Endothelial cell of umbilical vein (primary cell): ENCODE data around the gene DMXL1. TPM values are rescaled to one million over a fixed set of nuclear protein-coding genes. Genes with fewer than 3 reads are reported as not detected.
"Not testable (repeated sequence)": the region's sequence is repeated elsewhere in the genome, so short reads cannot be mapped to it uniquely, and the experiment has no call there.

Experiments used
- BruUV-seq: library from RNA; stranded (reverse); fragments of 400-500 nt; replicated peaks from 2 replicates; lab custom pipeline; 2021; lab: Mats Ljungman, UMichigan
- CTCF ChIA-PET: fragments of 300-600, 350-600 bp; sonication (Branson Sonifier 250); formaldehyde crosslinking; loops from one replicate; lab custom pipeline; 2021; ENCODE audit warnings: antibody characterized with exemption, inconsistent platforms; lab: Charles Lee
- POLR2A ChIA-PET: fragments of 300-600, 350-600 bp; sonication (Branson Sonifier 250); formaldehyde crosslinking; loops from one replicate; lab custom pipeline; 2021; ENCODE audit warnings: antibody characterized with exemption, inconsistent platforms; lab: Charles Lee
- DNase-seq: peaks from one replicate; pipeline ENCODE4 v3.0.0-alpha.2; 2011; ENCODE audit warnings: low read depth, low spot score
- FAIRE-seq: peaks from 2 replicates; lab custom pipeline; 2011; peaks lifted over from hg19 to GRCh38; lab: Jason Lieb, UNC
- H2AFZ ChIP-seq: 2 replicates; pipeline ENCODE4 v1.6.0; 2012; ENCODE audit warnings: low read depth, low read length, control low read depth, inconsistent platforms
- H3K27ac ChIP-seq: 2 replicates; pipeline ENCODE4 v1.5.1; 2011; ENCODE audit warnings: low read depth, mild to moderate bottlenecking, control low read depth, low read length, moderate library complexity; ENCODE audit not compliant: insufficient read depth
- H3K27me3 ChIP-seq, 2 experiments: 2 replicates each; pipeline versions ENCODE4 v1.6.0 to v1.6.1; 2011; ENCODE audit warnings: low read length in 2 of 2, mixed read lengths in 1 of 2; ENCODE audit not compliant: control insufficient read depth in 2 of 2, insufficient read depth in 2 of 2
- H3K36me3 ChIP-seq, 2 experiments: 2 replicates in 1 of 2; 3 replicates in 1 of 2; pipeline ENCODE4 v1.5.1; 2011; ENCODE audit warnings: low read length in 2 of 2, mild to moderate bottlenecking in 1 of 2, moderate library complexity in 1 of 2; ENCODE audit not compliant: control insufficient read depth in 2 of 2, insufficient read depth in 2 of 2; ENCODE audit errors: extremely low read depth in 1 of 2
- H3K4me1 ChIP-seq: 3 replicates; pipeline ENCODE4 v1.5.1; 2011; ENCODE audit warnings: mild to moderate bottlenecking, low read length; ENCODE audit not compliant: control insufficient read depth, insufficient read depth; ENCODE audit errors: extremely low read depth
- H3K4me2 ChIP-seq: 2 replicates; pipeline ENCODE4 v1.6.1; 2011; ENCODE audit warnings: low read length, control low read depth, mixed read lengths; ENCODE audit not compliant: insufficient read depth
- H3K4me3 ChIP-seq, 3 experiments: fragments of 200-600 bp in 1 of 3; sonication (generic), shearing (Covaris generic) in 1 of 3; replicated peaks in 1 of 3; 2 replicates each; pipeline ENCODE4 v1.5.1; 2011 to 2016; ENCODE audit warnings: control low read depth in 3 of 3, low read length in 3 of 3, mild to moderate bottlenecking in 2 of 3, inconsistent platforms in 1 of 3, low read depth in 1 of 3, moderate library complexity in 1 of 3; ENCODE audit not compliant: insufficient read depth in 1 of 3
- H3K79me2 ChIP-seq: 2 replicates; pipeline ENCODE4 v1.6.0; 2012; ENCODE audit warnings: low read length, inconsistent platforms; ENCODE audit not compliant: control insufficient read depth, insufficient read depth
- H3K9ac ChIP-seq: replicated peaks from 2 replicates; pipeline ENCODE3; 2011; ENCODE audit warnings: low read length, control low read depth; ENCODE audit not compliant: insufficient read depth; ENCODE audit errors: extremely low read depth
- H3K9me1 ChIP-seq: replicated peaks from 3 replicates; pipeline ENCODE4 v1.6.0; 2011; ENCODE audit warnings: mild to moderate bottlenecking, low read length; ENCODE audit not compliant: control insufficient read depth, insufficient read depth; ENCODE audit errors: extremely low read depth
- H3K9me3 ChIP-seq: replicated peaks from 2 replicates; pipeline ENCODE4 v1.5.1; 2012; ENCODE audit warnings: low read length, inconsistent platforms; ENCODE audit not compliant: control insufficient read depth, insufficient read depth
- H4K20me1 ChIP-seq: replicated peaks from 2 replicates; pipeline ENCODE3; 2011; ENCODE audit warnings: mild to moderate bottlenecking, low read length; ENCODE audit not compliant: control insufficient read depth, insufficient read depth; ENCODE audit errors: extremely low read depth
- CTCF ChIP-seq, 2 donors: IDR thresholded peaks; 1 replicate in 1 of 2; 2 replicates in 1 of 2; pipeline ENCODE4 v1.5.1; 2011; ENCODE audit warnings: low read length in 2 of 2, mild to moderate bottlenecking in 2 of 2, moderate library complexity in 2 of 2, control low read depth in 1 of 2, inconsistent platforms in 1 of 2, low read depth in 1 of 2; ENCODE audit not compliant: insufficient read depth in 1 of 2; ENCODE audit errors: extremely low read depth in 1 of 2
- EZH2 ChIP-seq: IDR thresholded peaks from 2 replicates; pipeline ENCODE4 v1.6.1; 2012; ENCODE audit warnings: borderline replicate concordance, low read depth, mild to moderate bottlenecking, moderate library complexity, low read length, inconsistent platforms; ENCODE audit not compliant: severe bottlenecking
- FOS ChIP-seq: IDR thresholded peaks from 2 replicates; pipeline ENCODE4 v1.6.1; 2011; ENCODE audit warnings: mild to moderate bottlenecking, low read length, moderate library complexity, borderline replicate concordance; ENCODE audit not compliant: insufficient read depth
- MAX ChIP-seq: IDR thresholded peaks from 2 replicates; pipeline ENCODE4 v1.6.1; 2011; ENCODE audit not compliant: insufficient read depth, insufficient read length
- MYC ChIP-seq: IDR thresholded peaks from one replicate; pipeline ENCODE4 v1.6.1; 2011; ENCODE audit warnings: mild to moderate bottlenecking, low read depth, low read length
- dilution Hi-C: fragments of 300-500 bp; cut with MboI; formaldehyde crosslinking; loops from one replicate; pipeline ENCODE4 v1.15.0; 2019; ENCODE audit warnings: low sequenced_read_pairs; ENCODE audit not compliant: extremely low pct_ligation_motif_present
- intact Hi-C: fragments of 100-400 bp; cut with micrococcal nuclease; formaldehyde crosslinking; loops from one replicate; pipeline ENCODE4 v1.10.0; 2022
- polyA plus RNA-seq, 4 experiments: library from polyadenylated mRNA; depleted of rRNA in 3 of 4; stranded (reverse) in 3 of 4; unstranded in 1 of 4; fragments of >200 nt; gene quantifications; 2 replicates each; pipeline versions ENCODE4 v1.2.1 to v1.2.3, GENCODE V29; 2011 to 2012; ENCODE audit warnings: missing spikeins in 1 of 4
- total RNA-seq: library from RNA; stranded (reverse); gene quantifications from 2 replicates; pipeline ENCODE4 v1.2.3, GENCODE V29; 2021

The DMXL1 gene
- total and polyA plus RNA-seq, 2 donors (not counting 3 experiments of a cell fraction or from before 2014, with no cell fraction given), result 5.4 to 24.7 TPM

GRCh38 chr5:119120893-119121292 lies 50.0 kb downstream of the DMXL1 start:
- intact Hi-C loops, result no loop called here
- peaks cover 0 to 4% of the 10 kb centered on the region in 2 experiments for H3K36me3 ChIP-seq
- ChIA-PET POLR2A (no interaction called here), CTCF (no interaction called here)
- H3K9me3 ChIP-seq, result no peaks in the 10 kb centered on the region
- DNase-seq, result no peak
- no peak overlapping the region for H3K9ac ChIP-seq
- no peaks in the 10 kb centered on the region for H4K20me1 ChIP-seq
- no peak overlapping the region for H2AFZ ChIP-seq
- H3K27me3 ChIP-seq, result no peaks in the 10 kb centered on the region
- H3K4me3 ChIP-seq, result no peak overlapping the region
- H3K4me1 ChIP-seq, result no peaks in the 10 kb centered on the region
- dilution Hi-C loops, result no loop called here
- TF ChIP-seq EZH2 (no peak), CTCF (IDR thresholded peaks at IDR 0.05; ENCODE audit: extremely low read depth in 1 of 2, insufficient read depth in 1 of 2, low read depth in 1 of 2, low read length in 2 of 2) (no peak), MYC (no peak), MAX (no peak), FOS (no peak)
- FAIRE-seq, result no peak
- H3K4me2 ChIP-seq, result no peak overlapping the region
- no peaks in the 10 kb centered on the region for H3K79me2 ChIP-seq
- no peaks in the 10 kb centered on the region for H3K9me1 ChIP-seq
- no peak overlapping the region for H3K27ac ChIP-seq
- no TSS peak for BruUV-seq

- FAIRE-seq, POLR2A ChIA-PET, H3K36me3 ChIP-seq, DNase-seq, H3K27me3 ChIP-seq, H4K20me1 ChIP-seq, H3K79me2 ChIP-seq, H3K9me3 ChIP-seq, intact Hi-C loops, H2AFZ ChIP-seq, dilution Hi-C loops, H3K9me1 ChIP-seq, H3K27ac ChIP-seq, H3K4me3 ChIP-seq, H3K9ac ChIP-seq, BruUV-seq, CTCF ChIA-PET, H3K4me1 ChIP-seq, H3K4me2 ChIP-seq: not testable (repeated sequence)
Measured at GRCh38 chr5:119122474-119122873, 51.6 kb downstream of the DMXL1 start.
